HG02759 (cell line): ENCODE data around the gene PAN3.
"Not testable (repeated sequence)": the region's sequence is repeated elsewhere in the genome, so short reads cannot be mapped to it uniquely, and the experiment has no call there.

ENCODE experiments used
- ATAC-seq: cut with Tn5 transposase; IDR thresholded peaks from one replicate; pipeline ENCODE4 v1.9.1; 2021; ENCODE audit warnings: mild to moderate bottlenecking, moderate library complexity; ENCODE audit not compliant: unreplicated experiment

The PAN3 gene

GRCh38 chr13:28137596-28137995 lies 749 bp upstream of the PAN3 start:
- ATAC-seq, result no peak

- ATAC-seq, result peak; percentile 52
Measured at GRCh38 chr13:28138756-28139470, 568 bp downstream of the PAN3 start.

GRCh38 chr13:28140433-28141125 lies 2.2 kb downstream of the PAN3 start:
- no peak for ATAC-seq

GRCh38 chr13:28141542-28141941 lies 3.2 kb downstream of the PAN3 start:
- ATAC-seq, result not testable (repeated sequence)

GRCh38 chr13:28145049-28145448 lies 6.7 kb downstream of the PAN3 start:
- no peak for ATAC-seq

GRCh38 chr13:28147495-28147894 lies 9.2 kb downstream of the PAN3 start:
- no peak for ATAC-seq

- ATAC-seq, result no peak
Measured at GRCh38 chr13:28159057-28159456, 20.7 kb downstream of the PAN3 start.

- no peak for ATAC-seq
Measured at GRCh38 chr13:28161370-28161769, 23.0 kb downstream of the PAN3 start.

- ATAC-seq, result no peak
Measured at GRCh38 chr13:28163587-28163986, 25.2 kb downstream of the PAN3 start.

GRCh38 chr13:28166257-28166656 lies 27.9 kb downstream of the PAN3 start:
- no peak for ATAC-seq

GRCh38 chr13:28171266-28171665 lies 32.9 kb downstream of the PAN3 start:
- ATAC-seq, result no peak

GRCh38 chr13:28172947-28173346 lies 34.6 kb downstream of the PAN3 start:
- no peak for ATAC-seq

GRCh38 chr13:28173793-28174192 lies 35.4 kb downstream of the PAN3 start:
- no peak for ATAC-seq

GRCh38 chr13:28177327-28177726 lies 39.0 kb downstream of the PAN3 start:
- no peak for ATAC-seq

- no peak for ATAC-seq
Measured at GRCh38 chr13:28177877-28178276, 39.5 kb downstream of the PAN3 start.

- no peak for ATAC-seq
Measured at GRCh38 chr13:28179974-28180373, 41.6 kb downstream of the PAN3 start.

- ATAC-seq, result no peak
Measured at GRCh38 chr13:28181413-28181812, 43.1 kb downstream of the PAN3 start.

GRCh38 chr13:28185256-28185655 lies 46.9 kb downstream of the PAN3 start:
- no peak for ATAC-seq

- no peak for ATAC-seq
Measured at GRCh38 chr13:28199089-28199488, 60.7 kb downstream of the PAN3 start.

GRCh38 chr13:28204043-28204442 lies 65.7 kb downstream of the PAN3 start:
- ATAC-seq, result no peak

- ATAC-seq, result no peak
Measured at GRCh38 chr13:28204690-28205443, 66.5 kb downstream of the PAN3 start.

GRCh38 chr13:28218679-28219078 lies 80.3 kb downstream of the PAN3 start:
- no peak for ATAC-seq
